GM18507 (cell line): ENCODE results near the gene NBDY.

Experiments used
- DNase-seq: peaks from one replicate; pipeline ENCODE4 v3.0.0; 2011; ENCODE audit warnings: low read depth; ENCODE audit not compliant: insufficient read length; ENCODE audit errors: extremely low spot score
- FAIRE-seq: peaks from 2 replicates; lab custom pipeline; 2011; peaks lifted over from hg19 to GRCh38; lab: Jason Lieb, UNC

NBDY gene

DNA sequence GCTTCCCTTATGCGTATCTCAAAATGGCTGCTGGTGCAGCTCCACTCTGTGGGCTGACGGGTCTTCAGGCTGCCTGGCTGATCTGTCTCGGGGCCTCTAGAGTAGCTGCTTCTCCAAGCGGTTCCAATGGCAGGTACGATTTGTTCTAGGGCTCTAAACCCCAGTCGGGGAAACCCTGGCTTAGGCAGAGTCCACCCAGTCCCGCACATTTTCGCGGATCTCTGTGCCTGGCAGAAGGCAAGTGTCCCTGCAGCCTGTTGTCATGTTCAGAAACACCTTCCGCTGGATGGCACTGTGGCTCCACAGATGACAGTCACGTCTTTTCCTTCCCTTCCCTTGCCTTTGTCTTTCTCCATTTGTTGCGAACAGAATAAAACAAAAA, 54.4 kb downstream of the NBDY start:
- DNase-seq (no peak), FAIRE-seq (no peak)

DNA sequence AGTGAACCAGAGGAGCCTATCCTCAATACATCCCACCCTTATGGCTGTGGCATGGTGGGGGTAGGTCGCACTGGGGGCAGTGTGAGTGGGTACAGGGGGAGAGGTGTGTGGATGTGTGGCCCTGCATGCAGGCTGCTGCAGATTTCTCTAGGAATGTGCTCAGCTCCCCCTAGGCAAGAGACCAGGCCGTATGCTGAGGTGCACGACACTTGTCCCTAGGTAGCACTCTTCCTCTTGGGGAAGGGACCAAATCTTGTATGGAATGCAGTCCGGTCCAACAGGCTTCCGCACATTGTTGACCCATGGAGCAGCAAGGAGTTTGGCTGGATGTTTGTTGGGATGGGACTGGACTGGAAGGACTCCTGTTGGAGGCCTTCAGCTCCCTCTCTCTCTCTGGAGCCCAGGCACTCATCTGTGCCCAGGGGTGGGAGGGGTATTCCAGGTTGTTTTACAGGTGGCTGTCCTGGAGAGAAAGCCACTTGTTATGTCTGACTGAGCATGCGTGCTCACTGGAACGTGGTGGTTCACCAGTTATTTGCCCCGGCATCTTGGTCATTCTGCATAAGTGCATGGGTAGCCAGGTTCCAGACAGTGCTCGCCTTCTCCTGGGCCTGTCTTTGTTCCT, 55.1 kb downstream of the NBDY start:
- DNase-seq (no peak), FAIRE-seq (no peak)

DNA sequence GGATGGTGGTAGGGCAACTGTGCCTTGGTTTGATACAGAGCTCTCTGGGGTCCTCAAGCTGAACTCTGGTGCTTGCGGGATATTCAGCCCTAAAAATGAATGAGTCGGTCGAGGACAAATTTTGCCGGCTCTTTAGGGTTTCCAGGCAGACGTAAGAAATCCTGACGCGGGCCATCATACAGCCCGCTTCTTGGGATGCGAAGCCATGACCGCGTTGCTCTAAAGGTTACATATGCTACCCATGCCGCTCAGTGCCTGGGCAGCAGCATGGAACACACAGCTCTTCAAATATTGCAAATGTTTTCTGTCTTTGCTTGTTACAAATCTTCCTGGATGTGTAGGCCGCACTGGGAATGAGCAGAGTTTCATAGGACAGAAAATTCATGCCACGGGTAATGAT, 55.6 kb downstream of the NBDY start:
- no peak for DNase-seq
- no peak for FAIRE-seq

DNA sequence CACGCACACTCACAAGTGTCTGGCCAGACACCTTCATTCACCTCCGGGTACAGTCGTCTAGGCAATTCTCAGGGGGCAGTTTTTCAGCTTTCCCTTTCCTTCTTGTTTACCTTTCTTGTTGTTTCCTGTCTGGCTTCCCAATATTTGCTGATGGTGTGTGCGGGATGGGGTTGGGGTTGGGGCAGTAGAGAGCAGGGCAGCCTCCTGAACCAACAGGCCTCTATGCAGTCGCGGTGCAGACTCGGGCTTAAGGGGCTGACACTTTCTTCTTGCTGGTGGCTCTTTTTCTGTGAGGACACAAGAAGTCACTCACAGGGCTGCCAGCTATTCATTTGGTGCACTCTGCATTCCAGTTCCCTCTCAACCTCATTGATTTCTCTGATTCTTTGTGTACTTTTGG, 56.4 kb downstream of the NBDY start:
- FAIRE-seq (no peak), DNase-seq (no peak)

DNA sequence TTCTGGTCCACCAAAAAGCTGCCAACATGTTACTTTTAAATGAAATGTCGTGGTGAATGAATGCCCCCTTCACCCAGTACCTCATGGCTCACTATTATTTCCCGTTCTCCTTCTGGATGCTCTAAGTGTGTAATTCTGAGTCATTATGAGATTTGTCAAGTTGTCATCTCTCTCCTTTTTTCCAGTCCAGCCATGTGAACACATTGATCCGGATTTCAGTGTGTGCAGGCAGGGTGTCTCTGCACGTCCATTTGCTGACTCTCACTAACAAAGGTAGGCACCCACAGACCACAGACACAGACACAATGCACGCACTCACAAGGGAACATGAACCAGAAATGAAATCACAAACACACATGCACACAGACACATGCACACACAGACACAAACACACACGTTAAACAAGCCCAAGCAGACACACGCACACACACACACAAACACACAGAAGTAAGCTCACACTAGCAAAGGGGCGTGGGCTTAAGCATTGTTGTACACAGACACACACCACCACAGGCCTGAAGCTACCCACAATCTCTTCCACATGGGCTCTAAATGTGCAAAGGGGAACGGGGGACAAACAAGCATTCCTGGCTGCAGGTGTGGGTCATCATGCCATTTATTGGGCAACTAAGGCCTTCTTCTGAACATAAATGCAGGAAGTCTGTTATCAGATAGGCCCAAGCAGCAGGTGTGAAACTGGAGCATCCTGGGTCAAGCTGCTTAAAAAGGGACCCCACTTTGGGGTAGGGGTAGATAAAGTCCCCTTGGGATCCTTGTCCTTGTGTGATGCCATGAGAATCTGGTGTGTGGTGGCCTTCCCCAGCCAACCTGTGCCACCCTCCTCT, 58.1 kb downstream of the NBDY start:
- DNase-seq (no peak), FAIRE-seq (no peak)

DNA sequence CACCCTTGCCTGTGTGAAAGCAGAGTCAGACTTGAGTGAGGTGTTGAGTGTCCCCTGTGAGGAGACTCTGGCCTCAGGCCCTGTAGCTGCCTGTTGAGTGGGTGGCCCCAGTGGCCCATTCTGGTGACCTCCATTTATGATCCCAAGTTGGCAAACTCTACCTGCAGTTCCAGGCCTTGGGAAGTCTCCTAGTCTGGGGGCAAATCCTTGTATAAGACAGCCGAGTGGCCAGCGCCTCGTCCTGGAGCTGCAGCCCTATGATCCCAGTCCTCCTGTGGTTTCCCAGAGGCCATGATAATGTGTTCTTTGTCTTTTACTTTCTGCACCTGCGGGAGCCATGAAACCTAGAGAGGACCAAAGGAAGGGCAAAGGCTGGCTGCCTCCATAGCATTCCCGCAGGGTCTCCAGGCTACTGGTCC, 58.7 kb downstream of the NBDY start:
- FAIRE-seq (no peak), DNase-seq (no peak)

DNA sequence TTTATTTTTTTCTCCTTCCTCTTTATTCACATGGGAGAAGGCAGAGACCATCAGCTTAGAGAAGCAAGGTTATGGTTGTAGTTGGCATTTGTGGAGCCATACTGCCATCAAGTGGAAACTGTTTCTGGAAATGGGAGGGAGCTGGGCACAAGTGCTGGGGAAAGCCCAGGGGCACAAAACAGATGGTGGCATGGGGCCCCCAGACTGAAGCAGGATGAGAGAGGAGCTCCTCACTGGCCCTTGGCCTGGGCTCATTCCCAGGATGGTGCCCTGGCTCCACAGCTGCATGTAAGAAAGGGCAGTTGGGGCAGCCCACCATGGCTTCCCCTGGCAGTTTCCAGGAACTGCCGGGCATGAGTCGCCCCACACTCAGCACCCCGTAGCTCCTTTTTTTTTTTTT, 59.2 kb downstream of the NBDY start:
- FAIRE-seq (no peak), DNase-seq (no peak)

DNA sequence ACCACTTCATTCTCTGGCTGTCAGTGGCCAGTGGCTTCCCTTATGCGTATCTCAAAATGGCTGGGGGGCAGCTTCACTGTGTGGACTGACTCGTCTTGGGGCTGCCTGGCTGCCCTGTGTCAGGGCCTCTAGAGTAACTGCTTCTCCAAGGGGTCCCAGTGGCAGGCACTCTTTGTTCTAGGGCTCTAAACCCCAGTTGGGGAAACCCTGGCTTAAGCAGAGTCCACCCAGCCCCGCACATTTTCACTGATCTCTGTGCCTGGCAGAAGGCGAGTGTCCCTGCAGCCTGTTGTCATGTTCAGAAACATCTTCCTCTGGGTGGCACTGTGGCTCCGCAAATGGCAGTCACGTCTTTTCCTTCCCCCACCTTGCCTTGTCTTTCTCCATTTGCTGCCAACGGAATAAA, 59.7 kb downstream of the NBDY start:
- DNase-seq (no peak), FAIRE-seq (peak; percentile 50)

DNA sequence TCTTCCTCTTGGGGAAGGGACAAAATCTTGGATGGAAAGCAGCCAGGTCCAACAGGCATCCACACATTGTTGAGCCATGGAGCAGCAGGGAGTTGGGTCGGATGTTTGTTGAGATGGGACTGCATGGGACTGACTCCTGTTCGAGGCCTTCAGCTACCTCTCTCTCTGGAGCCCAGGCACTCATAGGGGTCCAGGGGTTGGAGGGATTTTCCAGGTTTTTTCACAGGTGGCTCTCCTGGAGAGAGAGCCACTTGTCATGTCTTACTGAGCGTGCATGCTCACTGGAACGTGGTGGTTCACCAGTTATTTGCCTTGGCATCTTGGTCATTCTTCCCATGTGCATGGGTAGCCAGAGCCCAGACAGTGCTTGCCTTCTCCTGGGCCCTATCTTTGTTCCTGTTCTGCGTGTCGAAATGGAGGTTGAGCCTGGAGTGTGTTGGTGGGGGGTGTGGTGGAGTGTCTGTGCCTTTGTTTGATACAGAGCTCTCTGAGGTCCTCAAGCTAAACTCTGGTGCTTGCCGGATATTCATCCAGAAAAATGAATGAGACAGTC, 60.6 kb downstream of the NBDY start:
- no peak for FAIRE-seq
- DNase-seq, result no peak

DNA sequence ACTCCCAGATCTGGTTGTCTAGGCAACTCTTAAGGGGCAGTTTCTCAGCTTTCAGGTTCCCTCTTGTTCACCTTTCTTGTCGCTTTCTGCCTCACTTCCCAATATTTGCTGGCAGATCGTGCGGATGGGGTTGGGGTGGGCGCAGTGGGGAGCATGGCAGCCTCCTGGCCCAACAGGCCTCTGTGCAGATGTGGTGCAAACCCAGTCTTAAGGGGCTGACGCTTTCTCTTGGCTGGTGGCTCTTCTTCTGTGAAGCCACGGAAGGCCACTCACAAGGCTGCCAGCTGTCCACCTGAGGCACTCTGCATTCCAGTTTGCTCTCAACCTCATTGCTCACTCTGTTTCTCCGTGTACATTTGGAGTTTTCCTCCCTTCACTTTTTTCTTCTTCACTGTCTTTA, 61.7 kb downstream of the NBDY start:
- no peak for FAIRE-seq
- no peak for DNase-seq

DNA sequence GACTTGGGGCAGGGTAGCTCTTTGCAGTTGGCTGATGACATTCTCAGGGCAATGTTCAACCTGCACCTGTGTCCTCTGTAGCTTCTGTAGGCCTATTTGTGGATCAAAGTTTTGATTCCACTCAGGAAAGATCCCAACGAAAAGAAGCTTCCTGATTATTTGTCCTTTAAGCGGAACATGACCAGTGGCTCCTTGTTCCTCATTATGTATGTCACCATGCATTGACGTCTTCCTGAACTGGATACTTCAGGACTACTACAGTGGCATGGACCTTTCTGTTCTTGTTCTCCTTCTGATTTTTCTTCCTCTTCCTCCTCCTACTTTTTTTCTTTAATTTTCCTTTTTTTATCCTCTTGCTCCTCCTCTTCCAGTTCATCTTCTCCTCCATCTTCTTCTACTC, 62.4 kb downstream of the NBDY start:
- no peak for FAIRE-seq
- no peak for DNase-seq

DNA sequence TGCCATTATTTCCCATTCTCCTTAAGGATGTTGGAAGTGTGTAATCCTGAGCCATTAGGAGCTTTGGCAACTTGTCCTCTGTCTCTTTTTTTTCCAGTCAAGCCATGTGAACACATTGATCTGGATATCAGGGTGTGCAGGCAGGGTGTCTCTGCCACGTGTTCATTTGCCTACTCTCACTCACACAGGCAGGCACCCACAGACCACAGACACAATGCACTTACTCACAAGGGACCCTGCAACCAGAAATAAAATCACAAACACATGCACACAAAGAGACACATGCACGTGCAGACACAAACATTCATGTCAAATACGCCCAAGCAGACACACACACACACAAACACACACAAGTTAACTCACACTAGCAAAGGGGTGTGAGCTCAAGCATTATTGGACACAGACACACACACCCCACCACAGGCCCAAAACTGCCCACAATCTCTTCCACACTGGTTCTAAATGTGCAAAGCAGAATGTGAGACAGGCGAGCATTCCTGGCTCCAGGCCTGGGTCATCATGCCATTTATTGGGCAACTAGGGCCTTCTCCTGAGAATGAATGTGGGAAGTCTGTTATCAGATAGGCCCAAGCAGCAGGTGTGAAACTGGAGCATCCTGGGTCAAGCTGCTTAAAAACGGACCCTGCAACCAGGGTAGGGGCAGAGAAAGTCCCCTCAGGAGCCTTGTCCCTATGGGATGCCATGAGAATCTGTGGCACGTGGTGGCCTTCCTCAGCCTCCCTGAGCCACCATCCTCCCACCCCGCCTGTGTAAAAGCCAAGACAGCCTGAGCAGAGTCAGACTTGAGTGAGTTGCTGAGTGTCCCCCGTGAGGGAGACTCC, 63.4 kb downstream of the NBDY start:
- peak; percentile 64 for FAIRE-seq
- DNase-seq, result no peak

DNA sequence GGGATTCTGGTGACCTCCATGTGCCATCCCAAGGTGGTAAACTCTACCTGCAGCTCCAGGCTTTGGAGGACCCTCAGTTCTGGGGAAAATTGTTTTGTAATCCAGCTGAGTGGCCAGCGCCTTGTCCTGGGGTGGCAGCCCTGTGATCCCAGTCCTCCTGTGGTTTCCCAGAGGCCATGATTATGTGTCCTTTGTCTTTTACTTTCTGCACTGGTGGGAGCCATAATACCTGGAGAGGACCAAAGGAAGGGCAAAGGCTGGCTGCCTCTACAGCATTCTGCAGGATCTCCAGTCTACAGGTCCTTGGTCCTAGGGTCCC, 64.0 kb downstream of the NBDY start:
- DNase-seq (no peak), FAIRE-seq (no peak)

DNA sequence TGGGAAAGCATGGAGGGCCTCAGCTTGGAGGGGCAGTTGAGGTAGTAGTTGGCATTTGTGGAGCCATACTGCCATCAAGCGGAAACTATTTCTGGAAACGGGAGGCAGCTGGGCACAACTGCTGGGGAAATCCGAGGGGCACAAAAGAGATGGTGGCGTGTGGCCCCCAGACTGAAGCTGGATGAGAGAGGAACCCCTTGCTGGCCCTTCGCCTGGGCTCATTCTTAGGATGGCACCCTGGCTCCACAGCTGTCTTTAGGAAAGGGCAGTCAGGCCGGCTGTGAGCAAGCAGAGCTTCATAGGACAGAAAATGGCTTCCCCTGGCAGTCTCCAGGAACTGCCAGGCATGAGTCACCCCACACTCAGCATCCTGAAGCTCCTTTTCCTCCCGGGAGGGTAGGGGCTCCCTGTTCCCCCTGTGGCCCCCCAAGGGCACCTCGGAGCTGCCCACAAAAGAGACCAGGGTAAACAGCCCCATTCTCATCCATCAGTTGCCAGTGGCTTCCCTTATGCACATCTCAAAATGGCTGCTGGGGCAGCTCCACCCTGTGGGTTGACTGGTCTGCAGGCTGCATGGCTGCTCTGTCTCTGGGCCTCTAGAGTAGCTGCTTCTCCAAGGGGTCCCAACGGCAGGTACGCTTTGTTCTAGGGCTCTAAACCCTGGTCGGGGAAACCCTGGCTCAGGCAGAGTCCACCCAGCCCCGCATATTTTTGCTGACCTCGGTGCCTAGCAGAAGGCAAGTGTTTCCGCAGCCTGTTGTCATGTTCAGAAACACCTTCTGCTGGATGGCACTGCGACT, 64.7 kb downstream of the NBDY start:
- DNase-seq (no peak), FAIRE-seq (no peak)

DNA sequence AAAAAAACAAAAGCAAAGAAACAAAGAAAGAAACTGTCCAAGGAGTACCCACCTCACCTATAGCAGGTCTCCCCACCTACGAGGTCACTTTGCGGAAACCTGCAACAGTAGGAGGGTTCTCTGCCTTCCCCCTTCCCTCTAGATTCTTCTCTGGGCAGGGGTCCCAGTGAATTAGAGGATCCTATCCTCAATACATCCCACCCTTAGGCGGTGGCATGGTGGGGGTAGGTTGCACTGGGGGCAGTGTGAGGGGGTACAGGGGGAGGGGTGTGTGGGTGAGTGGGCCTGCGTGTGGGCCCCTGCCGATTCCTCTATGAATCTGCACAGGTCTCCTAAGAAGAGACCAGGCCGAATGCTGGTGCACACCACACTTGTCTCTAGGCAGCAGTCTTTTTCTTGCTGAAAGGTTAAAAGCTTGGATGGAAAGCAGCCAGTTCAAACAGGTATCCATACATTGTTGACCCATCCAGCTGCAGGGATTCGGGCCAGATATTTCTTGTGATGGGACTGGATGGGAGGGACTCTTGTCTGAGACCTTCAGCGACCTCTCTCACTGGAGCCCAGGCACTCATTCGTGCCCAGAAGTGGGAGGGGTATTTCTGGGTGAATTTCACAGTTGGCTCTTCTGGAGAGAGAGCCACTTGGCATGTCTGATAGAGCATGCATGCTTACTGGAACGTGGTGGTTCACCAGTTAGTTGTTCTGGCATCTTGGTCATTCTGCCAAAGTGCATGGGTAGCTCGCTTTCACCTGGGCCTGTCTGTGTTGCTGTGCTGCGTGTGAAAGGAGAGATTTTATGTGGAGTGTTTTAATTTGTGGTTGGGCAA, 65.6 kb downstream of the NBDY start:
- no peak for DNase-seq
- no peak for FAIRE-seq

DNA sequence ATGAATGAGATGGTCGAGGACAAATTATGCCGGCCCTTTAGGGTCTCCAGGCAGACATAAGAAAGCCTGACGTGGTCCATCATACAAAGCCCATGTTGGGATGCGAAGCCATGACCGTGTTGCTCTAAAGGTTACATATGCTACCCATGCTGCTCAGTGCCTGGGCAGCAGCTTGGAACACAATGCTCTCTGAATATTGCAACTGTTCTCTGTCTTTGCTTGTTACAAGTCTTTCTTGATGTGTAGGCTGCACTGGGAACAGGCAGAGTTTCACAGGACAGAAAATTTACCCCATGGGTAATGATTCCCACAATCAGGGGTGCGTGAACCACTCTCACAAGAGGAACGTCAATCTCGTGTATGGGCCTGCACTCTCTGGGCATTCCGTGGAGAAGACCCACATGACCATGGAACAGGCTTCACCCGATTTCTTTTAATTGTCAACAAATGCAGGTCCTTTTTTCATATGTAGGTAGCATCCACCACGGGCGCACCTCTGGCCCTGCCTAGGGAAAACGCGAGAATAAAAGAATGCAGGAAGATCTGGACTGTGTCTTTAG, 66.3 kb downstream of the NBDY start:
- FAIRE-seq (no peak), DNase-seq (no peak)

DNA sequence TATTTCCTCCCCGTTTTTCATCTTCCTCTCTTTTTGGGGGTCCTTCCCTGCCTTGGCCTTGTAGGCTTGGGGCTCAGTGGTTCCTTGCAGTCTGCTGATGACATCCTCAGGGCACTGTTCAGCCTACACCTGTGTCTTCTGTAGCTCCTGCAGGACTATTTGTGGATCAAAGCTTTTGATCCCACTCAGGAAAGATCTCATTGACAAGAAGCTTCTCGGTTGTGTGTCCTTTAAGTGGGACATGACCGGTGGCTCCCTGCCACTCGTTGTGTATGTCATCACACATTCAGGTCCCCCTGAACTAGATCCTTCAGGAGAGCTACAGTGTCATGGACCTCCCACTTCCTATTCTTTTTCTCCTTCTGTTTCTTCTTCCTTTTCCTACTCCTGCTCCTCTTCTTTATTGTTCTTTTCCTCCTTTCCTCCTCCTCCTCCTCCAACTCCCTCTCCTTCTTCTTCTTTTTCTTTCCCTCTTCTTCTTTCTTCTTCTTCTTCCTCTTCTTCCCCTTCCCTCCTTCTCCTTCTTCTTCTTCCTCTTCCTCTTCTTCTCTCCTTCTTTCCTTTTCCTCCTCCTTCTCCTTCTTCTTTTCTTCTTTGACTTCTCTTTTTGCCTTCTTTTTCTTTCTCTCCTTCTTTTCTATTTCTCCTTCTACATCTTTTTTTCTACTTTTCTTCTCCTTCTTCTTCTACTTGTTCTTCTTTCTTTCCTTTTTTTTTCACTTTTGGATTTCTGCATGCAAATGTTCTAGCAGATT, 67.8 kb downstream of the NBDY start:
- no peak for DNase-seq
- no peak for FAIRE-seq
